ENCODE measurements around the gene JMJD4. TPM values are rescaled to one million over a fixed set of nuclear protein-coding genes. Genes with fewer than 3 reads are reported as not detected.

JMJD4 gene
- total and polyA plus RNA-seq, 11 donors: 7.8 to 14.1 (median 11.5) TPM

GRCh38 chr1:227730630-227731151 is 4.4 kb downstream of the JMJD4 start:
- TF ChIP-seq CTCF (IDR thresholded peaks at IDR 0.05) (peak in 2 of 12 donors; percentile 4 to 6), POLR2A (IDR thresholded peaks at IDR 0.05) (no peak)
- Histone ChIP-seq H3K36me3 (peaks cover 0 to 27% (median 23%) of the 10 kb centered on the region in 9 donors), H3K4me1 (peaks cover 0 to 47% (median 32%) of the 10 kb centered on the region in 12 donors), H3K4me3 (no peak overlapping the region), H3K27ac (peak overlapping the region in 5 of 12 donors; percentile 39 to 89 (median 43)), H3K27me3 (no peaks in the 10 kb centered on the region), H3K9me3 (no peaks in the 10 kb centered on the region)
- 62 to 72% (median 71%) methylated on average over 8 to 16 of the region's 16 CpGs for WGBS, 4 donors
- intact Hi-C loops (cut with DNase I): loop anchor here in 3 of 10 donors (5.0 to 10.0 kb wide), 2 partner anchors 166 to 168 kb away; partner anchors contain the start of gene ZNF678 (in 3 of the 3)
- peak in 1 of 5 donors; percentile 21 for DNase-seq
- ATAC-seq: no peak

- DNase-seq: peak in 2 of 5 donors; percentile 23 to 31
- intact Hi-C loops (cut with DNase I): loop anchor here in 8 of 10 donors (5.0 to 10.0 kb wide), 4 partner anchors 165 to 188 kb away; partner anchors contain the start of gene ZNF678 (in 7 of the 8)
Observed at GRCh38 chr1:227729881-227730629, 5.0 kb downstream of the JMJD4 start.

GRCh38 chr1:227729144-227729880 is 5.8 kb downstream of the JMJD4 start:
- peak; percentile 0 to 23 (median 2) for ATAC-seq

More at GRCh38 chr1:227729881-227730629, 5.0 kb downstream of the JMJD4 start:
- Histone ChIP-seq H3K27me3 (no peaks in the 10 kb centered on the region), H3K27ac (peak overlapping the region in 6 of 12 donors; percentile 39 to 89 (median 59)), H3K4me1 (peaks cover 0 to 47% (median 32%) of the 10 kb centered on the region in 12 donors), H3K9me3 (no peaks in the 10 kb centered on the region), H3K36me3 (peaks cover 0 to 27% (median 23%) of the 10 kb centered on the region in 9 donors), H3K4me3 (peak overlapping the region in 5 of 12 donors; percentile 16 to 71 (median 61))
- WGBS, 4 donors: 32 to 38% (median 35%) methylated on average over 12 to 13 of the region's 13 CpGs
- TF ChIP-seq CTCF (IDR thresholded peaks at IDR 0.05) (peak; percentile 38 to 76 (median 66)), POLR2A (IDR thresholded peaks at IDR 0.05) (no peak)
- ATAC-seq: peak; percentile 2 to 28 (median 10)

More at GRCh38 chr1:227729144-227729880, 5.8 kb downstream of the JMJD4 start:
- peak overlapping the region in 11 of 12 donors; percentile 44 to 86 (median 66) for H3K4me3 ChIP-seq
- peaks cover 0 to 42% (median 30%) of the 10 kb centered on the region in 12 donors for H3K4me1 ChIP-seq
- intact Hi-C loops (cut with DNase I): loop anchor here in 6 of 10 donors (5.0 to 10.0 kb wide), 4 partner anchors 165 to 187 kb away; partner anchors contain the start of gene ZNF678 (in 4 of the 6)
- peaks cover 0 to 27% (median 23%) of the 10 kb centered on the region in 9 donors for H3K36me3 ChIP-seq
- no peak for TF ChIP-seq CTCF (IDR thresholded peaks at IDR 0.05)
- TF ChIP-seq POLR2A (IDR thresholded peaks at IDR 0.05): no peak
- peak in 2 of 5 donors; percentile 14 to 21 for DNase-seq
- H3K27ac ChIP-seq: peak overlapping the region; percentile 33 to 89 (median 80)
- H3K9me3 ChIP-seq: no peaks in the 10 kb centered on the region
- H3K27me3 ChIP-seq: no peaks in the 10 kb centered on the region
- WGBS, 4 donors: 46 to 55% (median 49%) methylated on average over 5 of the region's 5 CpGs

Measured in heart left ventricle (tissue), 16 donors.